GM12878 (cell line): ENCODE data around the gene TCEANC2. TPM values are rescaled to one million over a fixed set of nuclear protein-coding genes. Genes with fewer than 3 reads are reported as not detected.
A peak's percentile ranks its signal among the peaks of the same experiment; 100 is the strongest.

Experiments
- BCLAF1 ChIP-seq: fragments of 450-650 bp; IDR thresholded peaks from 2 replicates; pipeline ENCODE4 v1.6.1; 2017; ENCODE audit warnings: antibody characterized with exemption, mild to moderate bottlenecking, moderate library complexity
- BHLHE40 ChIP-seq, 2 experiments: fragments of 450-650 bp in 1 of 2; IDR thresholded peaks; 2 replicates each; pipeline ENCODE4 v1.6.1; 2011 to 2017; ENCODE audit warnings: low read depth in 2 of 2, borderline replicate concordance in 1 of 2, improper control_type of control experiment in 1 of 2, low read length in 1 of 2, mild to moderate bottlenecking in 1 of 2
- FOXK2 ChIP-seq: fragments of 450-650 bp; IDR thresholded peaks from 2 replicates; pipeline ENCODE4 v1.6.1; 2017; ENCODE audit warnings: mild to moderate bottlenecking, moderate library complexity
- HDGF ChIP-seq: fragments of 450-650 bp; IDR thresholded peaks from 2 replicates; pipeline ENCODE4 v1.6.1; 2016; ENCODE audit warnings: antibody characterized with exemption
- IRF3 ChIP-seq: fragments of 450-650 bp; IDR thresholded peaks from 2 replicates; pipeline ENCODE4 v1.6.1; 2014; ENCODE audit warnings: mild to moderate bottlenecking
- IRF5 ChIP-seq: fragments of 450-650 bp; IDR thresholded peaks from 2 replicates; pipeline ENCODE4 v1.6.1; 2017; ENCODE audit warnings: borderline replicate concordance
- NFYB ChIP-seq: IDR thresholded peaks from 2 replicates; pipeline ENCODE4 v1.6.1; 2011; ENCODE audit warnings: low read depth, mild to moderate bottlenecking, low read length, improper control_type of control experiment, moderate library complexity; ENCODE audit not compliant: insufficient read depth
- RELA ChIP-seq: fragments of 450-650 bp; IDR thresholded peaks from 2 replicates; pipeline ENCODE4 v1.8.0; 2014; ENCODE audit warnings: borderline replicate concordance; ENCODE audit not compliant: partially characterized antibody
- REST ChIP-seq: IDR thresholded peaks from 2 replicates; pipeline ENCODE4 v1.6.1; 2012; ENCODE audit warnings: mild to moderate bottlenecking, low read depth, low read length
- SRF ChIP-seq, 2 experiments: IDR thresholded peaks; 2 replicates each; pipeline ENCODE4 v1.6.1; 2011; ENCODE audit warnings: low read depth in 2 of 2, low read length in 2 of 2, mild to moderate bottlenecking in 1 of 2, moderate library complexity in 1 of 2
- TCF7 ChIP-seq: IDR thresholded peaks from 2 replicates; pipeline ENCODE4 v1.6.1; 2014; ENCODE audit warnings: antibody characterized with exemption, borderline replicate concordance
- WRNIP1 ChIP-seq: IDR thresholded peaks from 2 replicates; pipeline ENCODE4 v1.6.1; 2011; ENCODE audit warnings: low read depth, low read length, improper control_type of control experiment, borderline replicate concordance
- ZBED1 ChIP-seq: IDR thresholded peaks from 2 replicates; pipeline ENCODE4 v1.6.1; 2016; ENCODE audit warnings: borderline replicate concordance
- ZNF217 ChIP-seq: fragments of 450-650 bp; IDR thresholded peaks from 2 replicates; pipeline ENCODE4 v1.6.1; 2017; ENCODE audit warnings: antibody characterized with exemption, mild to moderate bottlenecking
- ZNF687 ChIP-seq: fragments of 450-650 bp; IDR thresholded peaks from 2 replicates; pipeline ENCODE4 v1.6.1; 2017; ENCODE audit warnings: mild to moderate bottlenecking, moderate library complexity
- polyA plus RNA-seq, 11 experiments: library from polyadenylated mRNA; depleted of rRNA in 4 of 11; unstranded in 6 of 11; stranded (reverse) in 5 of 11; fragments of >200 nt; fragmentation: Nextera tagmentation in 4 of 11; fragmentation: Illumina TruSeq in 1 of 11; extraction: Ambion mirVana in 4 of 11; extraction: Trizol in 1 of 11; gene quantifications; 1 replicate in 1 of 11; 2 replicates in 10 of 11; pipeline versions ENCODE4 v1.2.1 to v1.2.3, GENCODE V29; 2011 to 2016; ENCODE audit warnings: inconsistent platforms in 2 of 11, missing spikeins in 2 of 11, low read depth in 1 of 11
- total RNA-seq, 4 experiments: library from RNA; depleted of rRNA in 3 of 4; stranded (reverse); fragments of >200 nt in 3 of 4; fragmentation: Illumina TruSeq in 1 of 4; extraction: Trizol in 1 of 4; gene quantifications; 2 replicates each; pipeline versions ENCODE4 v1.2.1 to v1.2.3, GENCODE V29; 2013 to 2021

TCEANC2 gene
- total and polyA plus RNA-seq, 10 of the 15 experiments (the other 5 are each of a cell fraction or from before 2014, with no cell fraction given) = 4.4 to 13.2 (median 6.4) TPM

- TF ChIP-seq ZNF687 (no peak), ZNF217 (no peak), IRF3 (0 out of 2 replicates have a peak, but pooled peaks have one; percentile 13), ZBED1 (no peak), BCLAF1 (no peak), HDGF (peak; percentile 98), SRF (IDR thresholded peaks at IDR 0.05; ENCODE audit: low read depth in 2 of 2, low read length in 2 of 2) (no peak), BHLHE40 (IDR thresholded peaks at IDR 0.05; ENCODE audit: borderline replicate concordance in 1 of 2, low read depth in 2 of 2, low read length in 1 of 2) (peak in 1 of 2 experiments; percentile 41; a peak in 1 of 4 replicates), REST (no peak; the same call in 1 of the 2 replicates), FOXK2 (peak; percentile 95), NFYB (no peak; the same call in 1 of the 2 replicates), RELA (peak; percentile 80), IRF5 (no peak), TCF7 (no peak), WRNIP1 (no peak)
Measured at GRCh38 chr1:54052934-54053744, at the start of gene TCEANC2, which contains the start of gene TMEM59 (continued).
